Activated CD8-positive, alpha-beta T cell treated with anti-CD3 and anti-CD28 coated beads, Interleukin-2, amount 10 ng/mL, durations not matched to agents 7 days and 5 days (primary cell): Measurements from ENCODE around the gene MANBA. TPM values are rescaled to one million over a fixed set of nuclear protein-coding genes. Genes with fewer than 3 reads are reported as not detected.

ENCODE experiments used
- ATAC-seq: fragments of 150-1000 bp; cut with Tn5 transposase; one replicate; pipeline ENCODE4 v1.10.0; 2021; ENCODE audit warnings: moderate library complexity
- CTCF ChIA-PET: fragments of 350-600 bp; sonication (Branson Sonifier 250); formaldehyde crosslinking; loops from one replicate; lab custom pipeline; 2021; ENCODE audit warnings: antibody characterized with exemption; lab: Charles Lee
- POLR2A ChIA-PET: fragments of 350-600 bp; sonication (Branson Sonifier 250); formaldehyde crosslinking; loops from one replicate; lab custom pipeline; 2021; ENCODE audit warnings: antibody characterized with exemption; lab: Charles Lee
- DNase-seq: peaks from one replicate; pipeline ENCODE4 v3.0.0-alpha.2; 2020
- H3K27ac Mint-ChIP-seq: one replicate; pipeline ENCODE4 v1.8.0; 2021; ENCODE audit warnings: mild to moderate bottlenecking, mixed read lengths
- H3K27me3 Mint-ChIP-seq: one replicate; pipeline ENCODE4 v1.8.0; 2021; ENCODE audit warnings: low read depth, mixed read lengths
- H3K36me3 Mint-ChIP-seq: one replicate; pipeline ENCODE4 v1.8.0; 2021; ENCODE audit warnings: low read depth, mixed read lengths
- H3K4me1 Mint-ChIP-seq: one replicate; pipeline ENCODE4 v1.8.0; 2021; ENCODE audit warnings: low read depth, mixed read lengths
- H3K4me3 Mint-ChIP-seq: one replicate; pipeline ENCODE4 v1.8.0; 2021; ENCODE audit warnings: mild to moderate bottlenecking, mixed read lengths
- H3K9me3 Mint-ChIP-seq: one replicate; pipeline ENCODE4 v1.8.0; 2022; ENCODE audit warnings: mixed read lengths; ENCODE audit not compliant: insufficient read depth
- total RNA-seq, 2 experiments: library from RNA; stranded (reverse); gene quantifications; one replicate each; pipeline ENCODE4 v1.2.3, GENCODE V29; 2021

Gene MANBA
- total RNA-seq, 2 experiments from 2014 or later, result 15.1 to 16.6 TPM

DNA sequence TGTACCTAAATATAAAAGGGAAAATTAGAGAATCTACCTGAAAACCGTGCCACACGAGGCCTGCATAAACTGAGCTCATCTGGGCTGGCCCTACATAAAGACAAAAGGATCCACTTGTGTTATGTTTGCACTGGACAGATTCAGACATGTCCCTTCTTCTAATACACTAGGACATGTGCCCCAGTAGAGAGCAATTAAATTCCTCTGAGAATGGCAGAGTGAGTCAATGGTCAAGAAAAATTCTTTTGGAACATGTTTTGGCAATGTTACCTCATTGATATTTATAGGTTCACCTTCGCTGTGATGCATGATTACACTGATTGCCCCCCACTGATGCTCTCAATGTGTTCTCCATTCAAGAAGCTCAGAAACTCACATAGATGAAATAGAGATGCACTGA is 95.2 kb downstream of the MANBA start:
- DNase-seq (no peak), ATAC-seq (no peak)
- Mint-ChIP-seq H3K27ac (no peak overlapping the region), H3K4me3 (no peak overlapping the region), H3K9me3 (no peaks in the 10 kb centered on the region), H3K4me1 (peaks cover 3% of the 10 kb centered on the region), H3K36me3 (peaks cover 27% of the 10 kb centered on the region), H3K27me3 (no peaks in the 10 kb centered on the region)
- POLR2A ChIA-PET, result no interaction called here
- CTCF ChIA-PET, result no interaction called here

DNA sequence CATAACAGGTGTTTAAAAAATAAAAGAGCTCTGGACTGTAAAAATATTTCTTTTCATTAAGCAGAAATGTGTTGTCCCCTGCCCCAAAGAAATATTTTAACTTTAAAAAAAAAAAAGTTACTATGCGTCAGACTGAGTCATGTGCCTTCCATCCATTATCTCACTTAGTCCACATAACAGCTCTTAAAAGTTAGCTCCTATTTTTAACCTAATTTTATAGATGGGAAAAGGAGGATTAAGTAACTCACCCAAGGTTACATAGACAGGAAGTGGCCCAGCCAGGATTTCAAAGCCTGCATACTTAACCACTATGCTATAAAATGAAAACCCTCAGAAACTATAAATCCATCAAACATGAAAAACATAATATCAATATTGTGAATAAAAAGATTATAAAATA is 97.7 kb downstream of the MANBA start:
- H3K4me1 Mint-ChIP-seq, result peaks cover 3% of the 10 kb centered on the region
- ChIA-PET CTCF (no interaction called here), POLR2A (no interaction called here)
- H3K9me3 Mint-ChIP-seq, result no peaks in the 10 kb centered on the region
- peaks cover 21% of the 10 kb centered on the region for H3K36me3 Mint-ChIP-seq
- ATAC-seq (no peak), DNase-seq (no peak)
- H3K4me3 Mint-ChIP-seq, result no peak overlapping the region
- no peak overlapping the region for H3K27ac Mint-ChIP-seq
- no peaks in the 10 kb centered on the region for H3K27me3 Mint-ChIP-seq

DNA sequence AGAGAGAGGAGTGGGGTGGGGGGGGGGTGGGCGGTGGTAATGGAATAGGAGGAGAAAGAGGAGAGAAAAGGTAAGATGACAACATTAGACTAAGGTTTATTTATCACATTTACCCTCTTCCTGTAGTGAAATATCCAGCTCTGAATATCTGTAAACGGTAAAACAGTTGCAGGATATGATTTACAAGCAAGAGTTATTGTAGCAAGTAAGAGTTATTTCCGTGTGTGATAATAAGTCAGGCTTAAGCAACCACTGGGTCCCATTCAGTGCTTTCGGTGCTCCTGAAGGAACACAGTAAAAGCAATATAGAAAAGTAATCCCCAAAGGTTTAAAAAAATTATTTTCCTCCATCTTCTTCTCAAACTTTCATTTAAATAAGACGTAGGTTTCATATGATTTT is 103.6 kb downstream of the MANBA start:
- Mint-ChIP-seq H3K4me1 (no peaks in the 10 kb centered on the region), H3K4me3 (no peak overlapping the region), H3K27ac (no peak overlapping the region), H3K36me3 (peaks cover 6% of the 10 kb centered on the region), H3K27me3 (no peaks in the 10 kb centered on the region), H3K9me3 (no peaks in the 10 kb centered on the region)
- CTCF ChIA-PET, result interaction anchor here (2.0 kb wide), 1 partner anchor 31 kb away, joined by 4 read pairs; no protein-coding TSS in a partner anchor
- ATAC-seq (no peak), DNase-seq (no peak)
- POLR2A ChIA-PET, result no interaction called here

DNA sequence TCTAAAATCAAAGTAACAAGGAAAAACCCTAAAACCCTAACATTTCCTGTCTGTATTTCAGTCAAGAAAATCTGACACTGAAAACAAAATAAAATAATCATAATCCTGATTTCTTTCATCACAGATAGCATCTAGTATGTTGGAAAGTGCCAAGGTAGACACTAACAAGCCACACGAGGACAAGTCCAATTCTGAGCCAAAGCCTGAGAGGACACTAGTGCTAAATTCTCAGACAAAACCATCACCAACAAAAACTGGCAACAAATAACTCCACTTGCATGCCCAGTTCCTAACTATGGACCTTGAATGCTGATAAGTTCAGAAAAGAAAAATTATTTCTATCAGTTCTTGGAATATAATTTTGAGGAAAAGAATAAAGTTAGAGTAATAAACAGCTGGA is 113.7 kb downstream of the MANBA start:
- no peak overlapping the region for H3K4me3 Mint-ChIP-seq
- CTCF ChIA-PET, result no interaction called here
- H3K36me3 Mint-ChIP-seq, result peaks cover 45% of the 10 kb centered on the region
- no peak overlapping the region for H3K27ac Mint-ChIP-seq
- POLR2A ChIA-PET, result interaction anchor here (0.6 kb wide), 1 partner anchor 11 kb away, joined by 3 read pairs; no protein-coding TSS in a partner anchor
- H3K27me3 Mint-ChIP-seq, result no peaks in the 10 kb centered on the region
- H3K4me1 Mint-ChIP-seq, result peaks cover 6% of the 10 kb centered on the region
- H3K9me3 Mint-ChIP-seq, result no peaks in the 10 kb centered on the region
- DNase-seq (no peak), ATAC-seq (no peak)

DNA sequence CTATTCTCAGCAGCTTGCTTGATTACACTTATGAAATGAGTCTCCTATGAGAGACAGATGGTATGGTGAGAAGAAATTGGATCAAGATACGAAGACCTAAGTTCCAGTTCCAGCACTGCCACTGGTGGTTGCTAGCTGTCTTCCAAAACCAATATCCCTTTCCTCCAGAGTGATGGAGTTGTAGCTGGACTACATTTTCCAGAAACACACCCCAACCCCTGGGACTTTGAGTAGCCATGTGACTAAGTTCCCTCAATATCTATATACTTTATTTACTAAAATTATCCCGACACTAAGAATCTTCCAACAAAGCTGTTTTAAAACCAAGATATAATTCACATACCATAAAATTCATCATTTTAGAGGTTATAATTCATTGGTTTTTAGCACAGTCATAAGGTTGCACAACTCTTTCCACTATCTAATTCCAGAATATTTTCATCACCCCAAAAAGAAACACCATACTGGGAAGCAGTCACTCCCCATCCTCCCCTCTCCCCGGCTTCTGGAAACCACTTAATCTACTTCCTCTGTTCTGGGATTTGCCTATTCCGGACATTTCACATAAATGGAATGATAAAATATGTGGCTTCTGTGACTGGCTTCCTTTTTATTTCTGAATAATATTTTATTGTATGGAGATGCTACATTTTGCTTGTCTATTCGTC is 118.0 kb downstream of the MANBA start:
- no peaks in the 10 kb centered on the region for H3K9me3 Mint-ChIP-seq
- POLR2A ChIA-PET, result no interaction called here
- peaks cover 24% of the 10 kb centered on the region for H3K4me1 Mint-ChIP-seq
- DNase-seq, result no peak
- H3K36me3 Mint-ChIP-seq, result peaks cover 43% of the 10 kb centered on the region
- no peak for ATAC-seq
- CTCF ChIA-PET, result interaction anchor here (1.0 to 2.4 kb wide), 2 partner anchors 26 to 367 kb away, joined by 3 to 5 read pairs; no protein-coding TSS in a partner anchor
- H3K27me3 Mint-ChIP-seq, result no peaks in the 10 kb centered on the region
- H3K4me3 Mint-ChIP-seq, result no peak overlapping the region
- H3K27ac Mint-ChIP-seq, result no peak overlapping the region

DNA sequence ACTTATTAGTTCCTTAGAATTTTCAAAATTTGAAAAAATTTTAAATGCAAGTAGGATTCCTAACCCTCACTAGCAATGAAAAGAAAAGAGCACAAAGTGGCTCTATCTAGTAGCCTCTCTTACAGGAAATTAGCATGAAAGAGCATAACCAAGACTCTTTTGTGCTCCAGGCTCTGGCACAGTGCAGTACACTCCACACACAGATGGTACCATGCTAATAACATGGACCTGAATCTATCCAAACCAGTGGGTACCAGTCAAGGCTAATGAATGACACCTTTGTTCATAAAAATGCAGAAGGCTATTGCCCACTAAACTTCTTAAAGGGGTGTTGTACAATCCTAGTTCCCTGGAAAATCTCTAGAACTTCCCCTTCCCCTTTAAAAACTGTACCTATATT is 119.0 kb downstream of the MANBA start:
- ChIA-PET POLR2A (interaction anchor here (0.6 kb wide), 1 partner anchor 400 kb away, joined by 3 read pairs; no protein-coding TSS in a partner anchor), CTCF (interaction anchor here (1.1 to 2.4 kb wide), 2 partner anchors 15 to 368 kb away, joined by 3 to 5 read pairs; no protein-coding TSS in a partner anchor)
- H3K9me3 Mint-ChIP-seq, result no peaks in the 10 kb centered on the region
- H3K27ac Mint-ChIP-seq, result no peak overlapping the region
- DNase-seq (no peak), ATAC-seq (no peak)
- H3K4me1 Mint-ChIP-seq, result peaks cover 22% of the 10 kb centered on the region
- H3K36me3 Mint-ChIP-seq, result peaks cover 44% of the 10 kb centered on the region
- no peak overlapping the region for H3K4me3 Mint-ChIP-seq
- H3K27me3 Mint-ChIP-seq, result no peaks in the 10 kb centered on the region

DNA sequence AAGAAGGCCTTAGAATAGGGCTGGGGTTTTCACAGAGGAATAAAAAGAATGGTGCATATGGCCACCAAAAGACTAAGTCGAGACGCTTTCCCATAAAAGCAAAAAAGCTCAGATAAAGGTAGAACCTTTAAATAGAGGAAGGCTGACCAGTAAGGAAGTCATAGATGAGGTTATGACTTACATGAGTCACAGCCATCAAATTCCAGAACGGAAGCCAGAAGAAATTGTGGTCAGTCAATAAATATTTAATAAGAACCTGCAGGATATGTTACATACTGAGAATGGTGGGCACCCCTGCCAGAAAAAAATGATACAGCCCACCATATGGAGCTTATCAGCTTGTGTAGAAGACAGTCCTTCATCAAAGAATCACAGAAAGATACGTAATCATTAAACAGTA is 120.1 kb downstream of the MANBA start:
- ChIA-PET CTCF (interaction anchor here (1.1 to 1.6 kb wide), 3 partner anchors 14 to 460 kb away, joined by 3 to 5 read pairs (median 5); no protein-coding TSS in a partner anchor), POLR2A (no interaction called here)
- DNase-seq (no peak), ATAC-seq (no peak)
- Mint-ChIP-seq H3K4me3 (no peak overlapping the region), H3K9me3 (no peaks in the 10 kb centered on the region), H3K27me3 (no peaks in the 10 kb centered on the region), H3K27ac (no peak overlapping the region), H3K36me3 (peaks cover 39% of the 10 kb centered on the region), H3K4me1 (peaks cover 19% of the 10 kb centered on the region)

DNA sequence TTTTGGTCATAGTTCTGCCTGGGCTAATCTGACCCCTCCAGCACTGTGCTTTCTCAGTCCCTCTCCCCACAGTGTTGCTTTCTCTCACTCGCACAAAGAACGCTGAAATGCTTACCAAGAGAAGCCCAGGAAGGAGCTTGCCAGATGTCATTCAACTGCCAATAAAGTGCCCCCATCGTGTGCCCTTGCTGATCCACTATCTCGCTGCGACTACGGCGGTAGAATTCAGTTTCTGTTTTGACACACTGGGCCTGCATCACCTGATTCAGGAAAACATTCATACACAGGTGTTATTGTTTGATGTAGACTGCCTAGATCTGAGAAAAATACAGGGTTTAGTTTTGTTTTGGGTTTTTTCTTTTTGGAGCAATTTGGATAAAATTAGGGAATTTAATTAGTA is 121.2 kb downstream of the MANBA start:
- Mint-ChIP-seq H3K27ac (peak overlapping the region; percentile 90), H3K4me1 (peaks cover 23% of the 10 kb centered on the region), H3K4me3 (peak overlapping the region; percentile 61), H3K36me3 (peaks cover 34% of the 10 kb centered on the region), H3K27me3 (no peaks in the 10 kb centered on the region), H3K9me3 (no peaks in the 10 kb centered on the region)
- DNase-seq (peak; percentile 39), ATAC-seq (peak; percentile 68)
- POLR2A ChIA-PET, result no interaction called here
- CTCF ChIA-PET, result interaction anchor here (0.7 to 1.6 kb wide), 2 partner anchors 12 to 209 kb away, joined by 3 to 5 read pairs; no protein-coding TSS in a partner anchor

DNA sequence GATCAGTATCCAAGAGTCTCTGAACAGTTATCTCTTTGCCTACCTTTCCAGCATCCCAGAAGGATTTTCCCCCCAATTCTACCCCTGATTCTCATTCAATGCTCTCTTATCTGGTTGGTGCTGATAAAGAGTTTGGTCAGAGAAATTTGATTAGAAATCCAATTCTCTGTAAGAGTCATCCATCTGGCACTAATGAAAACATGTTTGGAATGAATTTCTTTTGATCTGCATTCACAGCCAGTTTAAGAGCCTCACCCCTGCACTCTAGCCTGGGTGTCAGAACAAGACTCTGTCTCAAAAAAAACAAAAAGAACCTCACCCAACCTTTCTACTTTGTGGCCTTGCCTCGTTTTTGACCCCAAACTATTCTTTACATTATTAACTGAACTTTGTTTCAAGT is 122.1 kb downstream of the MANBA start:
- DNase-seq (no peak), ATAC-seq (no peak)
- POLR2A ChIA-PET, result no interaction called here
- no peak overlapping the region for H3K4me3 Mint-ChIP-seq
- H3K4me1 Mint-ChIP-seq, result peaks cover 26% of the 10 kb centered on the region
- H3K36me3 Mint-ChIP-seq, result peaks cover 29% of the 10 kb centered on the region
- no peaks in the 10 kb centered on the region for H3K27me3 Mint-ChIP-seq
- no peak overlapping the region for H3K27ac Mint-ChIP-seq
- H3K9me3 Mint-ChIP-seq, result no peaks in the 10 kb centered on the region
- CTCF ChIA-PET, result interaction anchor here (0.7 kb wide), 1 partner anchor 13 kb away, joined by 3 read pairs; no protein-coding TSS in a partner anchor

DNA sequence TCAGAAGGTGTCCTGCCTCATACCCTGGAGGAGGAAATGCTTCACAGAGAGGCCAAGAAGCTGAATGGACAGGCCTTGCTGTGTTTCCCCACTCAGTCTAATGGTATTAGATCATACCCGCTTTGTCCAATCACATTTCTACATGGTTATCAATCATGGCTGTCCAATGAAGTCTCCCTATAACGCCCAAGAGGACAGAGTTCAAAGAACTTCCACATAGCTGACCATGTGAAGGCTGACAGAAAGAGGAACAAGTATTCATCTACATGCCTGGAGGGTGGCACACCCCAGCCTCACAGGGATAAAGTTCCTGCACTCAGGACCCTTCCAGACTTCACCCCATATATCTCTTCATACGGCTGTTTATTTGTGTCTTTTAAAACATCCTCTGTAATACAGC is 123.4 kb downstream of the MANBA start:
- peaks cover 26% of the 10 kb centered on the region for H3K4me1 Mint-ChIP-seq
- H3K36me3 Mint-ChIP-seq, result peaks cover 29% of the 10 kb centered on the region

DNA sequence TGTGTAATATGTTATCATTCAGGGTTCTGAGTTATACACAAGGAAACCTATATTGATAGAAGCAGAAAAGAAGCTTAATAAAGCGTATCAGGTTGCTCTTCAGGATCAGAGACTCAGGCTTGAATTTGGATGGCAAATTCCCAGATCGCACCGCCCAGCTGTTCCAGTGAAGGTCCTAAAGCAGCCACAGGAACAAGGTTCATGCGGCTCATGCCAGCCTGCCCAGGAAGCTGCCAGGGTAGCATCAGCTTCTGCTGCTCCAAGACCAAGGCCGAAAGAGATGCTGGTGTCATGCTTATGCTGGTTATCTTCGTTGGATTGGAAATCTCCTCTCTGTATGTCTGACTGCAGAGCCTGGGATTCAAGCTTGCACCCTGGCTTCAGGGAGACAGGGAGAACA is 127.7 kb downstream of the MANBA start:
- no peak overlapping the region for H3K27ac Mint-ChIP-seq
- H3K9me3 Mint-ChIP-seq, result no peaks in the 10 kb centered on the region
- no peaks in the 10 kb centered on the region for H3K27me3 Mint-ChIP-seq
- CTCF ChIA-PET, result interaction anchor here (0.9 to 1.6 kb wide), 4 partner anchors 195 to 458 kb away, joined by 3 to 4 read pairs (median 4); no protein-coding TSS in a partner anchor
- peaks cover 35% of the 10 kb centered on the region for H3K4me1 Mint-ChIP-seq
- no peak for ATAC-seq
- DNase-seq, result no peak
- POLR2A ChIA-PET, result interaction anchor here (0.6 kb wide), 1 partner anchor 349 kb away, joined by 3 read pairs; no protein-coding TSS in a partner anchor
- no peak overlapping the region for H3K4me3 Mint-ChIP-seq
- H3K36me3 Mint-ChIP-seq, result peaks cover 23% of the 10 kb centered on the region

More for the DNA sequence above, 123.4 kb downstream of the MANBA start:
- ATAC-seq (no peak), DNase-seq (no peak)
- Mint-ChIP-seq H3K27ac (no peak overlapping the region), H3K27me3 (no peaks in the 10 kb centered on the region), H3K4me3 (no peak overlapping the region), H3K9me3 (no peaks in the 10 kb centered on the region)
- CTCF ChIA-PET, result no interaction called here
- POLR2A ChIA-PET, result no interaction called here
